ENCODE results near the gene AGFG2.

Gene AGFG2

DNA sequence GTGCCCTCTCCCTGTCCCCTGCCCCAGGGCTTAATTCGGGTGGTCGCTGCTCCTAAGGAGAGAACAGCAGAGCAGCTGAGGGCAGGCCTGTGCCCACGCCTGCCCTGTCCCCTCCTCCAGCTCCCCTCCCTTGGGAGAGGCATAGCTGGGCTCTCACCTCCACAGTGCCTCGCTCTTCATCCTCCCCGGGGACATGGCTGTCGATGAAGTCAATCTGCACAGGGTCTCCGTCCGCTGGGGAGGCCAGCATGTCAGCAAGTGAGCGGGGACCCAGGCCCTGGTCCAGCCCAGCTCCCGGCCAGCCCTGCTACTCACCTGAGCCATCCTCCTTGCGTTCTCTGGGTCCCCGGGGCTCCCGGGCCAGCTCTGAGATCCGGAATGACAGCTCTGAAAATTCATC is 38.5 kb downstream of the AGFG2 start:
- Histone ChIP-seq H3K9ac (ENCODE audit: insufficient read length) (no peak overlapping the region), H3K36me3 (ENCODE audit: insufficient read depth, low read length) (peaks cover 29% of the 10 kb centered on the region), H3K9me3 (ENCODE audit: low read depth, low read length) (no peaks in the 10 kb centered on the region), H3K27ac (no peak overlapping the region), H3K4me3 (no peak overlapping the region)
- no peak for DNase-seq (ENCODE audit: low read depth, low spot score)
- no peak for TF ChIP-seq FOXP2 (optimal IDR thresholded peaks at IDR 0.05; ENCODE audit: control extremely low read depth, extremely low read length, insufficient read depth)
- TF ChIP-seq EZH2 (IDR thresholded peaks at IDR 0.05) = no peak
- TF ChIP-seq POLR2AphosphoS5 (IDR thresholded peaks at IDR 0.05; ENCODE audit: borderline replicate concordance, low read depth, low read length) = no peak

DNA sequence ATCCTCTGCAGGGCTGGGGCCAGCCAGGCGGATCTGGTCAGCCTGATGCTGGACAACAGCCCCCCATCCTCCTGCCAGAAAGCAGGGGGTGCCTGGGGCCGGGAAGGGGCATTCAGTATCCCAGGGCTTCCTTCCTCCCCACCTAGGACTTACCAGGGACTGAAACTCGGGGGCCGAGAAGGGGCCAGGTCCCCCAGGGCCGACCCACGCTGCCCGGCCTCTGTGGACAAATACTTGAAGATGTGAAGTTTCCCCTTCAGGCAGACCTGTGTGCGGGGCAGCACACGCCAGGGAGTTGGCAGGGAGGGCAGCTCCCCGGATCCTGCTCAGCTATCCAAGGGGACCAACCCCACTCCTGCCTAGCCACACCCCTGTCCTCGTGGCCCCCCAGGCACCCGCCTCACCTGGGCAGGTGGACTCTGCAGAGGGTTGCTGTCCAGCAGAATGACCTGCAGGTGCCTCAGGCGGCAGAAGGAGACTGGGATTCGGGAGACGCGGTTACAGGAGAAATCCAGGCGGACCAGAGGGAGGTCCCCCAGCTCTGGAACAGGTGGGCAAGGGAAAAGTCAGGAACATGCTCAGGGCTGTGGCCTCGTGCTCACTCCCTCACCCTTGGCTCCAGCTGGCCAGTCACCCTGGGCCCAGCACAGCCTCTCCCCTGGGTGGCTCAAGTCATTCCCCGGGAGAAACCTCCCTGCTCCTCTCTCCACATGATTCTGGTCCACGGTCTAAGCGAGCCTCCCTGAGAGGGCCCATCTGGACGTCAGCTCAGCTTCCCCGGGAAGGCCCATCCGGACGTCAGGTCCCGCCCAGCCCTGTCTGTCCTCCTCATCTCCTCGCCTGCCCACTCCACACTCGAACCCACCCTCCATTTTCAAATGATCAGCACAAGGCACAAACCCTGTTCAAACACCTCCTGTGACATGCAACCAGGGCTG is 39.5 kb downstream of the AGFG2 start:
- no peak overlapping the region for H3K9ac ChIP-seq (ENCODE audit: insufficient read length)
- no peak overlapping the region for H3K4me3 ChIP-seq
- no peak overlapping the region for H3K27ac ChIP-seq
- DNase-seq (ENCODE audit: low read depth, low spot score) = no peak
- TF ChIP-seq EZH2 (IDR thresholded peaks at IDR 0.05) = no peak
- no peak for TF ChIP-seq FOXP2 (optimal IDR thresholded peaks at IDR 0.05; ENCODE audit: control extremely low read depth, extremely low read length, insufficient read depth)
- no peak for TF ChIP-seq POLR2AphosphoS5 (IDR thresholded peaks at IDR 0.05; ENCODE audit: borderline replicate concordance, low read depth, low read length)
- H3K36me3 ChIP-seq (ENCODE audit: insufficient read depth, low read length) = peaks cover 29% of the 10 kb centered on the region
- no peaks in the 10 kb centered on the region for H3K9me3 ChIP-seq (ENCODE audit: low read depth, low read length)

- H3K4me3 ChIP-seq = no peak overlapping the region
- no peaks in the 10 kb centered on the region for H3K9me3 ChIP-seq (ENCODE audit: low read depth, low read length)
- no peak overlapping the region for H3K9ac ChIP-seq (ENCODE audit: insufficient read length)
- no peak for DNase-seq (ENCODE audit: low read depth, low spot score)
- TF ChIP-seq EZH2 (IDR thresholded peaks at IDR 0.05) = no peak
- no peak for TF ChIP-seq FOXP2 (optimal IDR thresholded peaks at IDR 0.05; ENCODE audit: control extremely low read depth, extremely low read length, insufficient read depth)
- TF ChIP-seq POLR2AphosphoS5 (IDR thresholded peaks at IDR 0.05; ENCODE audit: borderline replicate concordance, low read depth, low read length) = no peak
- H3K27ac ChIP-seq = no peak overlapping the region
- H3K36me3 ChIP-seq (ENCODE audit: insufficient read depth, low read length) = peaks cover 29% of the 10 kb centered on the region
These were observed 41.7 kb downstream of the AGFG2 start for GRCh38 chr7:100580466-100581283.

GRCh38 chr7:100582041-100582579 is 43.1 kb downstream of the AGFG2 start:
- TF ChIP-seq FOXP2 (optimal IDR thresholded peaks at IDR 0.05; ENCODE audit: control extremely low read depth, extremely low read length, insufficient read depth) (no peak), POLR2AphosphoS5 (IDR thresholded peaks at IDR 0.05; ENCODE audit: borderline replicate concordance, low read depth, low read length) (no peak), EZH2 (IDR thresholded peaks at IDR 0.05) (no peak)
- Histone ChIP-seq H3K36me3 (ENCODE audit: insufficient read depth, low read length) (peaks cover 26% of the 10 kb centered on the region), H3K9ac (ENCODE audit: insufficient read length) (no peak overlapping the region)

GRCh38 chr7:100582650-100583049 is 43.6 kb downstream of the AGFG2 start:
- TF ChIP-seq POLR2AphosphoS5 (IDR thresholded peaks at IDR 0.05; ENCODE audit: borderline replicate concordance, low read depth, low read length) = no peak
- TF ChIP-seq EZH2 (IDR thresholded peaks at IDR 0.05) = no peak
- no peak for TF ChIP-seq FOXP2 (optimal IDR thresholded peaks at IDR 0.05; ENCODE audit: control extremely low read depth, extremely low read length, insufficient read depth)
- no peaks in the 10 kb centered on the region for H3K9me3 ChIP-seq (ENCODE audit: low read depth, low read length)
- H3K36me3 ChIP-seq (ENCODE audit: insufficient read depth, low read length) = peaks cover 26% of the 10 kb centered on the region
- H3K27ac ChIP-seq = no peak overlapping the region
- no peak overlapping the region for H3K9ac ChIP-seq (ENCODE audit: insufficient read length)
- DNase-seq (ENCODE audit: low read depth, low spot score) = no peak
- no peak overlapping the region for H3K4me3 ChIP-seq

More at GRCh38 chr7:100582041-100582579, 43.1 kb downstream of the AGFG2 start:
- Histone ChIP-seq H3K27ac (no peak overlapping the region), H3K4me3 (no peak overlapping the region), H3K9me3 (ENCODE audit: low read depth, low read length) (no peaks in the 10 kb centered on the region)
- DNase-seq (ENCODE audit: low read depth, low spot score) = no peak

- TF ChIP-seq POLR2AphosphoS5 (IDR thresholded peaks at IDR 0.05; ENCODE audit: borderline replicate concordance, low read depth, low read length) (no peak), FOXP2 (optimal IDR thresholded peaks at IDR 0.05; ENCODE audit: control extremely low read depth, extremely low read length, insufficient read depth) (no peak), EZH2 (IDR thresholded peaks at IDR 0.05) (no peak)
- Histone ChIP-seq H3K4me3 (no peak overlapping the region), H3K27ac (no peak overlapping the region), H3K9me3 (ENCODE audit: low read depth, low read length) (no peaks in the 10 kb centered on the region), H3K36me3 (ENCODE audit: insufficient read depth, low read length) (peaks cover 26% of the 10 kb centered on the region), H3K9ac (ENCODE audit: insufficient read length) (peak overlapping the region; percentile 14)
- DNase-seq (ENCODE audit: low read depth, low spot score) = no peak
These were observed 44.4 kb downstream of the AGFG2 start for GRCh38 chr7:100583132-100584053.

DNA sequence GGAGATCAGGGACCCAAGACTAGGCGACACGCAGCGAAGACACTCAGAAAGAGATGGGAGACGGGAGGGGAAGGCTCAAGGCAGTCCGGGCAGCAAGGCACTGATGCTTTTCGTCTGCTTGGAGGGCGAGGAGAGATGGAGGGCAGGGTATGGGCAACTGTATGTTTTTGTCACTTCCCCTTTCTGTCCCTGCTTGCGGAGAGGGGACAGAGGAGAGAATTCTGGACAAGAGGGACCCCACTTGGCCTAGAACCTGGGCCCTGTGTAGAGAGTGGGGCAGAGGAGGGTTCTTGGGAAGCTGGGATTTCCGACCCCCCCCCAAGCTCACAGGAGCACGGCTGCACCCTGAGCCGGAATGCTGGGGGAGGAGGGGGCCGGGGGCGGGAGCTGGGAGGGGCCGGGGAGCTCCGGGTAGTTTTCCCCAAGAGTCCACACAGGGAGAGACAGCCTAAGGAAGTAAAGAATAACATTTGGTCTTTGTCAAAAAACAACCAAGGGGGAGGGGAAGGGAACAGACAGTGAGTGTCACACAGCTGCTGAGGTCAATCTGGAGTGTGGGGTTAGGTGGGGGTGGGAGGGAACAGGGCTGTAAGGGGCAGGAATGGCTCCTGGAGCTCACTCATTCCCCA is 45.2 kb downstream of the AGFG2 start:
- Histone ChIP-seq H3K36me3 (ENCODE audit: insufficient read depth, low read length) (peaks cover 26% of the 10 kb centered on the region), H3K9ac (ENCODE audit: insufficient read length) (no peak overlapping the region), H3K4me3 (peak overlapping the region; percentile 98), H3K27ac (no peak overlapping the region), H3K9me3 (ENCODE audit: low read depth, low read length) (no peaks in the 10 kb centered on the region)
- no peak for DNase-seq (ENCODE audit: low read depth, low spot score)
- TF ChIP-seq POLR2AphosphoS5 (IDR thresholded peaks at IDR 0.05; ENCODE audit: borderline replicate concordance, low read depth, low read length) = no peak
- TF ChIP-seq EZH2 (IDR thresholded peaks at IDR 0.05) = no peak
- no peak for TF ChIP-seq FOXP2 (optimal IDR thresholded peaks at IDR 0.05; ENCODE audit: control extremely low read depth, extremely low read length, insufficient read depth)

Measured in SK-N-MC (cell line).